ENCODE data around the gene ZNF134. TPM values are rescaled to one million over a fixed set of nuclear protein-coding genes. Genes with fewer than 3 reads are reported as not detected.

Gene ZNF134
- total RNA-seq, 8 experiments from 2014 or later: 10.5 to 22.4 (median 18.5) TPM

DNA sequence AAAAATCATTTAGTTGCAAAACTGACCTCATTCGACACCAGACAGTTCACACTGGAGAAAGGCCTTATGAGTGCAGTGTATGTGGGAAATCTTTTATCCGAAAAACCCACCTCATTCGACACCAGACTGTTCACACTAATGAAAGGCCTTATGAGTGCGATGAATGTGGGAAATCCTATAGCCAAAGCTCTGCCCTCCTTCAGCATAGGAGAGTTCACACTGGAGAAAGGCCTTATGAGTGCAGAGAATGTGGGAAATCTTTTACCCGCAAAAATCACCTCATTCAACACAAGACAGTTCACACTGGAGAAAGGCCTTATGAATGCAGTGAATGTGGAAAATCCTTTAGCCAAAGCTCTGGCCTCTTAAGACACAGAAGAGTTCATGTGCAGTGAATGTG, 7.1 kb upstream of the ZNF134 start:
- ATAC-seq (replicated peaks in 6 of 8): no peak
- WGBS, 10 experiments: 82 to 100% (median 99%) methylated on average over 1 to 5 of the region's 5 CpGs; no CpG with 5 or more reads in 2 of the 10 experiments
- in situ Hi-C loops (cut with MboI; ENCODE audit: low pct_unique_long_range_greater_than_20kb in 2 of 9, low sequenced_read_pairs in 9 of 9, unreplicated experiment in 9 of 9): no loop called here
- no peak overlapping the region for H3K4me3 ChIP-seq
- H3K4me1 ChIP-seq (replicated peaks in 1 of 2): no peaks in the 10 kb centered on the region
- H3K27ac ChIP-seq: no peak overlapping the region

GRCh38 chr19:57611113-57611512, 2.9 kb upstream of the ZNF134 start:
- H3K4me3 ChIP-seq: no peak overlapping the region
- ATAC-seq (replicated peaks in 6 of 8): no peak
- no peak overlapping the region for H3K27ac ChIP-seq
- in situ Hi-C loops (cut with MboI; ENCODE audit: low pct_unique_long_range_greater_than_20kb in 2 of 9, low sequenced_read_pairs in 9 of 9, unreplicated experiment in 9 of 9): no loop called here
- 44 to 100% (median 94%) methylated on average over 2 to 4 of the region's 4 CpGs; no CpG with 5 or more reads in 3 of the 10 experiments for WGBS, 10 experiments
- peaks cover 4 to 6% of the 10 kb centered on the region in 2 donors for H3K4me1 ChIP-seq (replicated peaks in 1 of 2)

DNA sequence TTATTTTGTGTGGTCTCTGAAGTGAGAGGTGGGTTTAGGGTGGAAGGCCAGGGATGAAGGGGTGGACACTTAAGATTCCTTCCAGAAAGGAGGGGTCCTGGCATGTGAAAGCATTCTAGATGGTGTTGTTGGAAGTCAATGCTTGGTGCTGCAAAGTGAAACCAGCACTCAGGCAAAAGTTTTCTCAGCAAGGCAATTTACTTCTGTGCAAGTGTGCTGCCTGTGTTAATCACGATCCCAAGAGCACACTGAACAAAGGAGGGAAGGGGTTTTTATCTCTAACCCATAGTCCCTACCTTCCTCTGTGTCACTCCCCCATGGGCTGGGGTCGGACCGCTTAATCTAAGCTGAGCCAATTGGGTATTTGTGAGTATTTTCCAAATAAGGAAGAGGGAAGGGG, 1.3 kb downstream of the ZNF134 start:
- peak overlapping the region; percentile 73 to 99 (median 88) for H3K4me3 ChIP-seq
- in situ Hi-C loops (cut with MboI; ENCODE audit: low pct_unique_long_range_greater_than_20kb in 2 of 9, low sequenced_read_pairs in 9 of 9, unreplicated experiment in 9 of 9): no loop called here
- H3K4me1 ChIP-seq (replicated peaks in 1 of 2): peaks cover 4 to 6% of the 10 kb centered on the region in 2 donors
- H3K27ac ChIP-seq: no peak overlapping the region
- 83 to 100% (median 100%) methylated on average over 1 to 2 of the region's 3 CpGs; no CpG with 5 or more reads in 3 of the 10 experiments for whole genome bisulfite sequencing, 10 experiments
- no peak for ATAC-seq (replicated peaks in 6 of 8)

GRCh38 chr19:57620673-57621348, 6.8 kb downstream of the ZNF134 start:
- 86 to 100% (median 97%) methylated on average over 2 to 10 of the region's 10 CpGs; no CpG with 5 or more reads in 1 of the 10 experiments for WGBS, 10 experiments
- H3K4me1 ChIP-seq (replicated peaks in 1 of 2): no peaks in the 10 kb centered on the region
- no peak for ATAC-seq (replicated peaks in 6 of 8)
- H3K27ac ChIP-seq: no peak overlapping the region
- no peak overlapping the region for H3K4me3 ChIP-seq
- in situ Hi-C loops (cut with MboI; ENCODE audit: low pct_unique_long_range_greater_than_20kb in 2 of 9, low sequenced_read_pairs in 9 of 9, unreplicated experiment in 9 of 9): no loop called here

DNA sequence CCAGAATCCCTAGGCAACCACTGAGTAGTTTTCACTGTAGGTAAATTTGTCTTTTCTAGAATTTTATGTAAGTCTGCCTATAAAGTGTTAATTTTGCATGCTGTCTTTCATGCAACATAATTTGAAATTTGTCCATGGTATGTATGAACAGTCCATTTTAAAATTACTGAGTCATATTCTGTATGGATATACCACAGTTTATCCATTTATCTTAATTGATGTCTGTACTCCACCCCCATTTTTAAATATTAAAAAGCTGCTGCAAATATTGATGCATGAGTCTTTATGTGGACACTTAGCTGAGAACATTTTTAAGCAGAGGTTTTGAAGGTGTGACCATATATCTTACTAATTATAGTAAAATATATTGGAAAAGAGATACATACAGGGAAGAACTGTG, 9.0 kb downstream of the ZNF134 start:
- H3K4me3 ChIP-seq: no peak overlapping the region

DNA sequence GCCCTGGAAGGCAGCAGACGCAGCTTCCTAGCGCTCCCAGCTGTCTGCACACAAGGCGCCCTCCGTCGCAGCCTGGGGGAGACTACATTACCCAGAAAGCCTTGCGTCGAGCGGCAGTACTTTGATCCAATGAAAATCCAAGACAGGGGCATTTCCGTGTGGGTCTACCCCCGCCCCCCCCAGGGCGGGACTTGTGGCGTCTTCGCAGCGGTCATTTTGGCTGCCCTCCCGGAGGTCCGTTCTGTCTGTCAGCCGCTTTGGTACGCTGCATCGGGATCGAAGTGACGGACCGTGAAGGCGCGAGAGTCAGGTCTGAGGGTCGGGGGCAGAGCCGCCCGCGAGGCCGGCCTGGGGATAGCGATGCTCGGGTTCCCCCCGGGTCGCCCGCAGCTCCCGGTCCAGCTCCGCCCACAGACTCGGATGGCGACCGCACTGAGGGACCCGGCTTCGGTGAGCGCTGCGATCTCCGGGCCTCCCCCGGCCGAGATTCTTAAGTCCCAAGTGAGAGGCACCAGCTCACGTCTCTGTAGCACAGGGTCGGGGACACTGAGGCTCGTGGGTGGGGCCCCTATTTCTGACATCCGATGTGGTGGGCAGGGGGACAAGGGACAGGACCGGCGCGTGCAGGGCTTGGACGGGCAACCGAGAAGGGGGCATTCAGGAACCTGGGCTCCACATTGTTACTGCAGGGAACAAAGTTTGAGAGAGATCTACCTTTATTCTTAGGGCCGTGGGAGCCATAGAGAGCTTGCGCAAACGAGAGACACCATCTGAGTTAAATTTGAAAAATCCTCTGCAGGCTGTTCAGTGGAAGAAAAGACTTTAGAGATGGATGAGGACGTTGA, 19.2 kb downstream of the ZNF134 start, which contains the start of gene ZNF211:
Gene ZNF211 (plus strand): TSS at position 182 of the 845 bp plus-strand sequence. CDS start 179 bp downstream, at position 361.
- Histone ChIP-seq H3K4me1 (replicated peaks in 1 of 2) (peaks cover 0 to 7% of the 10 kb centered on the region in 2 donors), H3K4me3 (peak within 1 kb of the TSS; percentile 65 to 99 (median 80)), H3K27ac (peak within 1 kb of the TSS; percentile 63 to 71)
- in situ Hi-C loops (cut with MboI; ENCODE audit: low pct_unique_long_range_greater_than_20kb in 2 of 9, low sequenced_read_pairs in 9 of 9, unreplicated experiment in 9 of 9): no loop called here
- WGBS, 10 experiments: 0 to 17% (median 0%) methylated on average over 1 to 11 of the region's 59 CpGs; no CpG with 5 or more reads in 4 of the 10 experiments
- ATAC-seq (replicated peaks in 6 of 8): peak; percentile 96 to 100 (median 99)

More for the DNA sequence above, 9.0 kb downstream of the ZNF134 start:
- no peak for ATAC-seq (replicated peaks in 6 of 8)
- no peaks in the 10 kb centered on the region for H3K4me1 ChIP-seq (replicated peaks in 1 of 2)
- in situ Hi-C loops (cut with MboI; ENCODE audit: low pct_unique_long_range_greater_than_20kb in 2 of 9, low sequenced_read_pairs in 9 of 9, unreplicated experiment in 9 of 9): no loop called here
- no peak overlapping the region for H3K27ac ChIP-seq

DNA sequence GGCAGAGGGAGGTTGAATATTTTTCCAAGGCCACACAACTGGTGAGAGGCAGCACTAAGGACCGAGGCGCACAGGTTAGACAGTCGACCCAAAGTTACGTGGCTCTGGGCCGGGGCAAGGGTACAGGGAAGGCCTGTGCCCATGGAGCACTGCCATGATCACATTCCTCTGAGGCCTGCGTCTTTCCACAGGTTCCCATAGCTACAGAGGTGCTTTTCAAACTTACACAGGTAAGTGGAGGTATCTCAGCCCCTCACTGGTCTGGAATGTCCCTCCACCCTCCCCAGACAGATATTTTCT, 19.7 kb downstream of the ZNF134 start:
- Histone ChIP-seq H3K4me1 (replicated peaks in 1 of 2) (peaks cover 0 to 7% of the 10 kb centered on the region in 2 donors), H3K4me3 (peak overlapping the region; percentile 65 to 99 (median 80)), H3K27ac (no peak overlapping the region)
- ATAC-seq (replicated peaks in 6 of 8): peak in 1 of 8 experiments; percentile 5
- 20 to 80% (median 35%) methylated on average over 1 to 5 of the region's 6 CpGs; no CpG with 5 or more reads in 6 of the 10 experiments for WGBS, 10 experiments
- in situ Hi-C loops (cut with MboI; ENCODE audit: low pct_unique_long_range_greater_than_20kb in 2 of 9, low sequenced_read_pairs in 9 of 9, unreplicated experiment in 9 of 9): no loop called here

DNA sequence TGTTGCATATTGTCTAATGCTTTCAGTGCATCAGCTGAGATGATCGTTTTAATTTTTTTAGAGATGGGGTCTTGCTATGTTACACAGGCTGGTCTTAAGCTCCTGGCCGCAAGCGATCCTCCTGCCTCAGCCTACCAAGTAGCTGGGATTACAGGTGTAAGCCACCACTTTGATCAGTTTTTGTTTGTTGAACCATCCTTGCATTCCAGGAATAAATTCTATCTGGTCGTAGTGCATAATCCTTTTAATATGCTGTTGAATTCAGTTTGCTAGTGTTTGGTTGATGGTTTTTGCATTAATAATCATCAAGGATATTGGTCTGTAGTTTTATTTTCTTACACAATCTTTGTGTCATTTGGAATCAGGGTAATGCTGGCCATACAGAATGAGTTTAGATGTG, 23.3 kb downstream of the ZNF134 start:
- Histone ChIP-seq H3K4me3 (no peak overlapping the region), H3K27ac (no peak overlapping the region), H3K4me1 (replicated peaks in 1 of 2) (peaks cover 0 to 7% of the 10 kb centered on the region in 2 donors)
- no peak for ATAC-seq (replicated peaks in 6 of 8)
- WGBS, 10 experiments: 82 to 100% (median 95%) methylated on average over 1 to 4 of the region's 4 CpGs
- in situ Hi-C loops (cut with MboI; ENCODE audit: low pct_unique_long_range_greater_than_20kb in 2 of 9, low sequenced_read_pairs in 9 of 9, unreplicated experiment in 9 of 9): no loop called here

- H3K27ac ChIP-seq: no peak overlapping the region
- WGBS, 10 experiments: 80 to 100% (median 100%) methylated on average over 1 to 3 of the region's 4 CpGs; no CpG with 5 or more reads in 1 of the 10 experiments
- ATAC-seq (replicated peaks in 6 of 8): no peak
- no peak overlapping the region for H3K4me3 ChIP-seq
- in situ Hi-C loops (cut with MboI; ENCODE audit: low pct_unique_long_range_greater_than_20kb in 2 of 9, low sequenced_read_pairs in 9 of 9, unreplicated experiment in 9 of 9): no loop called here
- no peaks in the 10 kb centered on the region for H3K4me1 ChIP-seq (replicated peaks in 1 of 2)
Measured at GRCh38 chr19:57641715-57642234, 27.7 kb downstream of the ZNF134 start.

GRCh38 chr19:57642396-57643046, 28.5 kb downstream of the ZNF134 start:
- 70 to 100% (median 95%) methylated on average over 1 to 4 of the region's 4 CpGs; no CpG with 5 or more reads in 1 of the 10 experiments for WGBS, 10 experiments

GRCh38 chr19:57643734-57644133, 29.7 kb downstream of the ZNF134 start:
- no peak overlapping the region for H3K4me3 ChIP-seq
- in situ Hi-C loops (cut with MboI; ENCODE audit: low pct_unique_long_range_greater_than_20kb in 2 of 9, low sequenced_read_pairs in 9 of 9, unreplicated experiment in 9 of 9): no loop called here
- no peak for ATAC-seq (replicated peaks in 6 of 8)
- H3K27ac ChIP-seq: no peak overlapping the region
- H3K4me1 ChIP-seq (replicated peaks in 1 of 2): no peaks in the 10 kb centered on the region

More at GRCh38 chr19:57642396-57643046, 28.5 kb downstream of the ZNF134 start:
- no peak overlapping the region for H3K27ac ChIP-seq
- H3K4me3 ChIP-seq: no peak overlapping the region
- no peaks in the 10 kb centered on the region for H3K4me1 ChIP-seq (replicated peaks in 1 of 2)
- no peak for ATAC-seq (replicated peaks in 6 of 8)
- in situ Hi-C loops (cut with MboI; ENCODE audit: low pct_unique_long_range_greater_than_20kb in 2 of 9, low sequenced_read_pairs in 9 of 9, unreplicated experiment in 9 of 9): no loop called here

GRCh38 chr19:57648331-57649003, 34.4 kb downstream of the ZNF134 start:
- Histone ChIP-seq H3K4me1 (replicated peaks in 1 of 2) (no peaks in the 10 kb centered on the region), H3K4me3 (no peak overlapping the region), H3K27ac (no peak overlapping the region)
- 0 to 88% (median 60%) methylated on average over 1 to 6 of the region's 6 CpGs; no CpG with 5 or more reads in 1 of the 10 experiments for WGBS, 10 experiments
- in situ Hi-C loops (cut with MboI; ENCODE audit: low pct_unique_long_range_greater_than_20kb in 2 of 9, low sequenced_read_pairs in 9 of 9, unreplicated experiment in 9 of 9): no loop called here
- peak in 1 of 8 experiments; percentile 34 for ATAC-seq (replicated peaks in 6 of 8)

Measured in motor neuron (in vitro differentiated cells).